ENCODE measurements around the gene LRMDA.

The LRMDA gene

GRCh38 chr10:76231286-76231934 is 800.0 kb downstream of the LRMDA start (continued):
- TF ChIP-seq ZNF692 (tag by site-specific recombination; IDR thresholded peaks at IDR 0.05), result no peak
- no peak for TF ChIP-seq ZNF223 (tag by site-specific recombination; IDR thresholded peaks at IDR 0.05)
- TF ChIP-seq OSR2 (tag by site-specific recombination; IDR thresholded peaks at IDR 0.05), result peak; percentile 80
- TF ChIP-seq ZNF280D (tag by site-specific recombination; IDR thresholded peaks at IDR 0.05), result no peak
- TF ChIP-seq IKZF3 (tag by site-specific recombination; IDR thresholded peaks at IDR 0.05), result 0 out of 2 replicates have a peak, but pooled peaks have one; percentile 40
- TF ChIP-seq PRDM6 (tag by site-specific recombination; IDR thresholded peaks at IDR 0.05), result peak; percentile 90
- TF ChIP-seq FEZF1 (tag by site-specific recombination; IDR thresholded peaks at IDR 0.05), result peak; percentile 96
- peak; percentile 84 for TF ChIP-seq PRDM4 (tag by site-specific recombination; IDR thresholded peaks at IDR 0.05)
- peak; percentile 86 for TF ChIP-seq ZNF843 (tag by site-specific recombination; IDR thresholded peaks at IDR 0.05)
- TF ChIP-seq ZEB2 (tag by site-specific recombination; IDR thresholded peaks at IDR 0.05), result no peak
- no peak for TF ChIP-seq ZNF26 (tag by site-specific recombination; IDR thresholded peaks at IDR 0.05)
- no peak for TF ChIP-seq KLF9 (tag by site-specific recombination; IDR thresholded peaks at IDR 0.05; ENCODE audit: low read depth)
- 0 out of 2 replicates have a peak, but pooled peaks have one; percentile 6 for TF ChIP-seq ZBTB44 (tag by site-specific recombination; IDR thresholded peaks at IDR 0.05)
- no peak for TF ChIP-seq ZNF658 (tag by site-specific recombination; IDR thresholded peaks at IDR 0.05)
- peak; percentile 87; the same call in 1 of the 2 replicates for TF ChIP-seq OVOL3 (tag by site-specific recombination; IDR thresholded peaks at IDR 0.05)
- TF ChIP-seq ZBTB6 (tag by site-specific recombination; IDR thresholded peaks at IDR 0.05), result no peak
- TF ChIP-seq TCF7L2 (IDR thresholded peaks at IDR 0.05; ENCODE audit: borderline replicate concordance, low read depth, low read length), result peak; percentile 84; the same call in 1 of the 2 replicates
